H1 (cell line): ENCODE data around the gene B9D1. TPM values are rescaled to one million over a fixed set of nuclear protein-coding genes. Genes with fewer than 3 reads are reported as not detected.

Experiments
- CTCF ChIA-PET: fragments of 300-600 bp; sonication (Branson Sonifier 250); formaldehyde crosslinking; loops from one replicate; lab custom pipeline; 2021; ENCODE audit not compliant: partially characterized antibody; lab: Charles Lee
- POLR2A ChIA-PET: fragments of 300-600 bp; sonication (Branson Sonifier 250); formaldehyde crosslinking; loops from one replicate; lab custom pipeline; 2021; ENCODE audit warnings: inconsistent platforms; ENCODE audit not compliant: partially characterized antibody; lab: Charles Lee
- DNase-seq, 2 experiments: peaks; one replicate each; pipeline versions ENCODE4 v3.0.0 to v3.0.0-alpha.2; 2010 to 2022; ENCODE audit warnings: low spot score in 2 of 2, low read depth in 1 of 2, mixed read lengths in 1 of 2
- FAIRE-seq: peaks from 2 replicates; lab custom pipeline; 2011; peaks lifted over from hg19 to GRCh38; lab: Jason Lieb, UNC
- H2AFZ ChIP-seq: 2 replicates; pipeline ENCODE4 v1.8.1; 2012; ENCODE audit warnings: low read length, inconsistent platforms
- H2AK5ac ChIP-seq: 2 replicates; pipeline ENCODE4 v1.6.1; 2013; ENCODE audit warnings: low read depth, low read length
- H2BK120ac ChIP-seq: replicated peaks from 2 replicates; pipeline ENCODE3; 2013; ENCODE audit warnings: low read depth, low read length, inconsistent platforms
- H2BK12ac ChIP-seq: 2 replicates; pipeline ENCODE4 v1.6.1; 2013; ENCODE audit warnings: low read depth, low read length
- H2BK15ac ChIP-seq: 2 replicates; pipeline ENCODE4 v1.6.1; 2013; ENCODE audit warnings: low read length
- H2BK20ac ChIP-seq: 2 replicates; pipeline ENCODE4 v1.6.1; 2013; ENCODE audit warnings: low read length
- H2BK5ac ChIP-seq: 2 replicates; pipeline ENCODE4 v1.6.1; 2013; ENCODE audit warnings: low read depth, low read length
- H3K14ac ChIP-seq: 2 replicates; pipeline ENCODE4 v1.6.1; 2013; ENCODE audit warnings: inconsistent platforms; ENCODE audit not compliant: insufficient read length
- H3K18ac ChIP-seq: 2 replicates; pipeline ENCODE4 v1.6.1; 2013; ENCODE audit warnings: low read length; ENCODE audit errors: extremely low read depth
- H3K23ac ChIP-seq: 2 replicates; pipeline ENCODE4 v1.6.1; 2013; ENCODE audit warnings: inconsistent platforms; ENCODE audit not compliant: insufficient read length
- H3K23me2 ChIP-seq: 2 replicates; pipeline ENCODE4 v1.6.1; 2013; ENCODE audit warnings: low read depth, low read length
- H3K27ac ChIP-seq: 2 replicates; pipeline ENCODE4 v1.6.1; 2011; ENCODE audit warnings: low read depth, low read length, inconsistent platforms
- H3K27me3 ChIP-seq, 4 experiments: replicated peaks in 1 of 4; 1 replicate in 1 of 4; 2 replicates in 3 of 4; pipeline versions ENCODE4 v1.6.1 to v1.8.1; 2011 to 2013; ENCODE audit warnings: low read length in 3 of 4, mild to moderate bottlenecking in 3 of 4, inconsistent platforms in 2 of 4, mixed read lengths in 2 of 4, moderate library complexity in 1 of 4; ENCODE audit not compliant: control insufficient read depth in 3 of 4, insufficient read depth in 3 of 4; ENCODE audit errors: extremely low read depth in 1 of 4
- H3K36me3 ChIP-seq, 4 experiments: 2 replicates each; pipeline versions ENCODE4 v1.6.1 to v1.8.1; 2011 to 2013; ENCODE audit warnings: mild to moderate bottlenecking in 4 of 4, low read length in 3 of 4, moderate library complexity in 2 of 4, control low read depth in 1 of 4, inconsistent platforms in 1 of 4; ENCODE audit not compliant: insufficient read depth in 4 of 4, control insufficient read depth in 2 of 4
- H3K4ac ChIP-seq: replicated peaks from 2 replicates; pipeline ENCODE3; 2013; ENCODE audit warnings: low read length, low read depth, mixed read lengths, inconsistent platforms; ENCODE audit not compliant: insufficient read length
- H3K4me1 ChIP-seq, 4 experiments: replicated peaks in 1 of 4; 1 replicate in 1 of 4; 2 replicates in 3 of 4; pipeline versions ENCODE4 v1.6.1 to v1.8.1; 2011 to 2013; ENCODE audit warnings: low read length in 3 of 4, inconsistent platforms in 2 of 4, mixed read lengths in 1 of 4; ENCODE audit not compliant: insufficient read depth in 4 of 4, control insufficient read depth in 3 of 4
- H3K4me2 ChIP-seq, 2 experiments: 2 replicates each; pipeline versions ENCODE4 v1.6.1 to v1.8.1; 2011 to 2013; ENCODE audit warnings: low read depth in 2 of 2, low read length in 2 of 2, control low read depth in 1 of 2, inconsistent platforms in 1 of 2, mild to moderate bottlenecking in 1 of 2; ENCODE audit not compliant: insufficient read depth in 1 of 2
- H3K4me3 ChIP-seq, 4 experiments: fragments of 200-600, 300-600 bp in 1 of 4; sonication (generic), shearing (Covaris generic), sonication (Bioruptor Twin) in 1 of 4; 2 replicates each; pipeline versions ENCODE4 v1.5.1 to v1.8.1; 2011 to 2016; ENCODE audit warnings: low read length in 4 of 4, low read depth in 3 of 4, control low read depth in 2 of 4, inconsistent platforms in 2 of 4, mild to moderate bottlenecking in 2 of 4, mixed read lengths in 1 of 4, moderate library complexity in 1 of 4; ENCODE audit not compliant: insufficient read depth in 2 of 4; ENCODE audit errors: extremely low read depth in 1 of 4
- H3K56ac ChIP-seq: replicated peaks from 2 replicates; pipeline ENCODE3; 2013; ENCODE audit warnings: low read depth, mild to moderate bottlenecking, mixed read lengths, low read length, inconsistent platforms; ENCODE audit not compliant: insufficient read length
- H3K79me1 ChIP-seq: 2 replicates; pipeline ENCODE4 v1.6.1; 2013; ENCODE audit warnings: low read depth, low read length, control low read depth
- H3K79me2 ChIP-seq, 2 experiments: 2 replicates each; pipeline versions ENCODE4 v1.6.1 to v1.8.1; 2012 to 2013; ENCODE audit warnings: low read length in 2 of 2, mild to moderate bottlenecking in 2 of 2, inconsistent platforms in 1 of 2; ENCODE audit not compliant: insufficient read depth in 2 of 2, control insufficient read depth in 1 of 2
- H3K9ac ChIP-seq, 4 experiments: replicated peaks in 1 of 4; 1 replicate in 1 of 4; 2 replicates in 3 of 4; pipeline versions ENCODE4 v1.6.1 to v1.8.1; 2011 to 2013; ENCODE audit warnings: low read depth in 3 of 4, low read length in 3 of 4, control low read depth in 2 of 4, mild to moderate bottlenecking in 2 of 4, moderate library complexity in 2 of 4, inconsistent platforms in 1 of 4; ENCODE audit errors: extremely low read depth in 1 of 4
- H3K9me3 ChIP-seq, 2 experiments: 2 replicates each; pipeline versions ENCODE4 v1.6.1 to v1.8.1; 2012 to 2013; ENCODE audit warnings: mild to moderate bottlenecking in 2 of 2, moderate library complexity in 2 of 2, control low read depth in 1 of 2, inconsistent platforms in 1 of 2, low read depth in 1 of 2, low read length in 1 of 2, mixed read lengths in 1 of 2; ENCODE audit not compliant: insufficient read depth in 2 of 2
- H4K20me1 ChIP-seq, 2 experiments: replicated peaks in 1 of 2; 2 replicates each; pipeline versions ENCODE3 to v1.8.1; 2011 to 2013; ENCODE audit warnings: inconsistent platforms in 2 of 2, low read length in 2 of 2, mild to moderate bottlenecking in 1 of 2; ENCODE audit not compliant: insufficient read depth in 2 of 2, control insufficient read depth in 1 of 2
- H4K5ac ChIP-seq: 2 replicates; pipeline ENCODE4 v1.6.1; 2013; ENCODE audit warnings: low read length, low read depth, mixed read lengths, inconsistent platforms; ENCODE audit not compliant: insufficient read length
- H4K8ac ChIP-seq: 2 replicates; pipeline ENCODE4 v1.8.0; 2013; ENCODE audit warnings: mild to moderate bottlenecking, moderate library complexity, low read length, inconsistent platforms; ENCODE audit not compliant: insufficient read depth; ENCODE audit errors: extremely low read depth
- H4K91ac ChIP-seq: replicated peaks from 2 replicates; pipeline ENCODE3; 2013; ENCODE audit warnings: low read length, mixed read lengths, inconsistent platforms; ENCODE audit not compliant: insufficient read length
- KDM5A ChIP-seq: fragments of 200-600 bp; IDR thresholded peaks from 2 replicates; pipeline ENCODE4 v1.7.1; 2012; ENCODE audit warnings: mild to moderate bottlenecking, low read length, inconsistent platforms, mixed read lengths
- SRF ChIP-seq: IDR thresholded peaks from 2 replicates; pipeline ENCODE4 v1.6.1; 2011; ENCODE audit warnings: mild to moderate bottlenecking, low read depth, low read length, moderate library complexity
- TCF12 ChIP-seq: IDR thresholded peaks from 2 replicates; pipeline ENCODE4 v1.6.1; 2011; ENCODE audit warnings: low read depth, mild to moderate bottlenecking, low read length
- YY1 ChIP-seq: IDR thresholded peaks from 2 replicates; pipeline ENCODE4 v1.6.1; 2011; ENCODE audit warnings: low read depth, mild to moderate bottlenecking, low read length
- WGBS, 2 experiments: shearing (Covaris generic) in 1 of 2; methylation state at CpG; one replicate each; pipeline versions ENCODE4 v1.1.6 to v1.1.7; 2013 to 2015; ENCODE audit warnings: low lambda C conversion rate in 2 of 2, mixed read lengths in 2 of 2, inconsistent platforms in 1 of 2, low coverage in 1 of 2, missing lambda C conversion rate in 1 of 2; ENCODE audit not compliant: insufficient replicate concordance in 2 of 2, insufficient coverage in 1 of 2, insufficient read length in 1 of 2; ENCODE audit errors: extremely low coverage in 1 of 2, missing lambda C conversion rate in 1 of 2; 5-methylcytosine and 5-hydroxymethylcytosine counted together
- polyA plus RNA-seq, 7 experiments: library from polyadenylated mRNA; depleted of rRNA in 3 of 7; stranded (reverse) in 5 of 7; unstranded in 2 of 7; fragments of >200 nt in 5 of 7; fragments of 200-250 nt in 2 of 7; gene quantifications; 1 replicate in 5 of 7; 2 replicates in 1 of 7; 4 replicates in 1 of 7; pipeline versions ENCODE4 v1.2.1 to v1.2.3, GENCODE V29; 2011 to 2013; ENCODE audit warnings: missing spikeins in 2 of 7, mixed read lengths in 2 of 7
- total RNA-seq: library from RNA; stranded (reverse); fragmentation: NEBNext Ultra II Directional; extraction: Animal tissue kit (Norgen Biotek cat#: 25700); gene quantifications from 2 replicates; pipeline ENCODE4 v1.2.1, GENCODE V29; 2021

B9D1 gene
- total and polyA plus RNA-seq, 2 of the 8 experiments (the other 6 are each of a cell fraction or from before 2014, with no cell fraction given): 24.6 to 65.7 TPM

- Histone ChIP-seq H4K5ac (no peak overlapping the region), H3K9me3 (no peaks in the 10 kb centered on the region)
- WGBS, 2 experiments: 90% methylated on average over 7 of the region's 7 CpGs; no CpG with 5 or more reads in 1 of the 2 experiments
Observed at GRCh38 chr17:19312406-19312805, 50.1 kb downstream of the B9D1 start.

More at GRCh38 chr17:19312406-19312805, 50.1 kb downstream of the B9D1 start:
- no peak overlapping the region for H2BK120ac ChIP-seq
- peaks cover 4 to 10% of the 10 kb centered on the region in 2 experiments for H4K20me1 ChIP-seq
- no peak overlapping the region for H3K18ac ChIP-seq
- no peak overlapping the region for H3K4me3 ChIP-seq
- peaks cover 4 to 25% (median 13%) of the 10 kb centered on the region in 4 experiments; a peak in 7 of 8 replicates for H3K36me3 ChIP-seq
- H3K14ac ChIP-seq: no peak overlapping the region
- no peak overlapping the region for H3K4me2 ChIP-seq
- no peak overlapping the region for H3K9ac ChIP-seq
- no peak overlapping the region for H3K23ac ChIP-seq
- no peak overlapping the region for H3K56ac ChIP-seq
- no peak overlapping the region for H4K91ac ChIP-seq
- DNase-seq (no peak), FAIRE-seq (no peak)
- H3K23me2 ChIP-seq: no peaks in the 10 kb centered on the region
- ChIA-PET CTCF (interaction anchor here (0.6 to 1.3 kb wide), 2 partner anchors 42 to 51 kb away, joined by 3 read pairs; no protein-coding TSS in a partner anchor), POLR2A (no interaction called here)
- H2BK15ac ChIP-seq: no peak overlapping the region
- H2BK5ac ChIP-seq: no peak overlapping the region
- H3K27me3 ChIP-seq: no peaks in the 10 kb centered on the region
- H2BK12ac ChIP-seq: no peak overlapping the region
- no peaks in the 10 kb centered on the region for H3K79me2 ChIP-seq
- H3K4me1 ChIP-seq: peaks cover 0 to 15% (median 7%) of the 10 kb centered on the region in 4 experiments
- no peak overlapping the region for H2AFZ ChIP-seq
- no peak overlapping the region for H2BK20ac ChIP-seq
- peaks cover 16% of the 10 kb centered on the region for H3K79me1 ChIP-seq
- H3K4ac ChIP-seq: no peak overlapping the region
- no peak overlapping the region for H2AK5ac ChIP-seq
- no peak for TF ChIP-seq YY1
- TF ChIP-seq TCF12: no peak
- no peak for TF ChIP-seq SRF
- no peak for TF ChIP-seq KDM5A
- no peak overlapping the region for H4K8ac ChIP-seq
- H3K27ac ChIP-seq: no peak overlapping the region
